Mesothelial cell of epicardium (in vitro differentiated cells): ENCODE data around the gene LMBRD2. TPM values are rescaled to one million over a fixed set of nuclear protein-coding genes. Genes with fewer than 3 reads are reported as not detected.

ENCODE experiments used
- DNase-seq, 2 experiments: peaks; one replicate each; pipeline ENCODE4 v3.0.0; 2021; ENCODE audit warnings: low spot score in 2 of 2; ENCODE audit not compliant: unreplicated experiment in 2 of 2
- H3K27ac Mint-ChIP-seq: 2 replicates; pipeline ENCODE4 v1.8.0; 2021; ENCODE audit warnings: mixed read lengths
- H3K27me3 Mint-ChIP-seq: 2 replicates; pipeline ENCODE4 v1.8.0; 2021; ENCODE audit warnings: low read depth, mixed read lengths
- H3K36me3 Mint-ChIP-seq: 2 replicates; pipeline ENCODE4 v1.8.0; 2021; ENCODE audit warnings: mixed read lengths
- H3K4me1 Mint-ChIP-seq: 2 replicates; pipeline ENCODE4 v1.8.0; 2021; ENCODE audit warnings: mixed read lengths
- H3K4me3 Mint-ChIP-seq: 2 replicates; pipeline ENCODE4 v1.8.0; 2021; ENCODE audit warnings: mild to moderate bottlenecking, moderate library complexity, mixed read lengths
- H3K9me3 Mint-ChIP-seq: 2 replicates; pipeline ENCODE4 v1.8.0; 2021; ENCODE audit warnings: mixed read lengths
- CTCF ChIP-seq: fragments of 200-600 bp; sonication (generic); IDR thresholded peaks from one replicate; pipeline ENCODE4 v1.5.0; 2021; ENCODE audit warnings: antibody characterized with exemption; ENCODE audit not compliant: unreplicated experiment
- total RNA-seq: library from RNA; stranded (reverse); gene quantifications from 3 replicates; pipeline ENCODE4 v1.2.1, GENCODE V29; 2021

The LMBRD2 gene
- total RNA-seq, 1 donor from 2014 or later, result 7.9 TPM

DNA sequence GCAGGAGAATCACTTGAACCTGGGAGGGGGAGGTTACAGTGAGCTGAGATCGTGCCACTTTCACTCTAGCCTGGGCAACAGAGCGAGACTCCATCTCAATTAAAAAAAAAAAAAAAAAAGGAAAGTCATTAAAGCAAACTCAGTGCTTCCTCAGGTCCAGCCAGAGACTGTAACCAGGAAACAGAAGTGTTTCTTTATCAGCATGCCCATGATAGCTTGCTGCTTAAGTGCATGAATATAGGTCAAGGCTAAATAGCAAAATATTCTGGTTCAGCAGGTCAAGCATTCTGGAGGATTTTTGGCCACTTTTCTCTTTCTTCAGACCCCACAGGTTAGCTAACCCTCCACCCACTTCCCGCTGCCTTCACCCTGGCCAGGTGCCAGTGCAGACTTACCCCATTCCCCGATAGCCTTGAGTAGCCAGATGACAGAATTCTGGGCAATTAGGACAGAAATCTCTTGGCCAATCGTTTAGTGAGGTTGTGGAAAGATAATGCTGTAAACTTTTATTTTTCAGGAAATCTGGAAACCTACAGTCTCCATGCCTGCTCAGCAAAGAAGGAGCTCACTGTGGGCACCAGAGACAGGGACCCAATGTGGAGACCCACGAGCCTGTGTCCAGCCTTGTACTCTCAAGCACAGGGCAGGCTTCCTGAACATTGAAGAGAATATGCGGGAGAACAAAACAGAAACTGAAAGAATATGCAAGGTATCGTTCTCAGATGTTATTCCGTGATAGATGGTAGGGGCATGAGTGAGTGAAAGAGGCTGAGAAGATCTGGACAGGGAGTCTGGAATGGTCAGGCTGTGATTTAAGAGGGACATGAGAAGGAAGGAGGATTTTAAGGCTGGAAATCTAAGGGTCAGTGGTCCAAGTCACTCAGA is 80.8 kb downstream of the LMBRD2 start:
- Mint-ChIP-seq H3K4me3 (no peak overlapping the region), H3K27me3 (peaks cover 51% of the 10 kb centered on the region), H3K9me3 (no peaks in the 10 kb centered on the region), H3K4me1 (peaks cover 6% of the 10 kb centered on the region), H3K27ac (no peak overlapping the region), H3K36me3 (no peaks in the 10 kb centered on the region)
- TF ChIP-seq CTCF, result no peak
- no peak for DNase-seq

GRCh38 chr5:36068751-36069281 is 82.9 kb downstream of the LMBRD2 start:
- Mint-ChIP-seq H3K27me3 (peaks cover 69% of the 10 kb centered on the region), H3K27ac (no peak overlapping the region), H3K4me1 (peaks cover 6% of the 10 kb centered on the region), H3K9me3 (no peaks in the 10 kb centered on the region), H3K4me3 (no peak overlapping the region), H3K36me3 (no peaks in the 10 kb centered on the region)
- no peak for DNase-seq
- TF ChIP-seq CTCF, result no peak

- no peaks in the 10 kb centered on the region for H3K36me3 Mint-ChIP-seq
- H3K27ac Mint-ChIP-seq, result no peak within 1 kb of the TSS
- no peaks in the 10 kb centered on the region for H3K9me3 Mint-ChIP-seq
- peaks cover 60% of the 10 kb centered on the region for H3K27me3 Mint-ChIP-seq
- H3K4me1 Mint-ChIP-seq, result peaks cover 6% of the 10 kb centered on the region
- TF ChIP-seq CTCF, result no peak
- DNase-seq, result no peak
- peak within 1 kb of the TSS; percentile 57 for H3K4me3 Mint-ChIP-seq
Measured at GRCh38 chr5:36066540-36067210, 85.0 kb downstream of the LMBRD2 start, which contains the start of gene UGT3A2. Gene UGT3A2 (minus strand): TSS chr5:36066882. CDS start chr5:36066789, 93 bp downstream.

DNA sequence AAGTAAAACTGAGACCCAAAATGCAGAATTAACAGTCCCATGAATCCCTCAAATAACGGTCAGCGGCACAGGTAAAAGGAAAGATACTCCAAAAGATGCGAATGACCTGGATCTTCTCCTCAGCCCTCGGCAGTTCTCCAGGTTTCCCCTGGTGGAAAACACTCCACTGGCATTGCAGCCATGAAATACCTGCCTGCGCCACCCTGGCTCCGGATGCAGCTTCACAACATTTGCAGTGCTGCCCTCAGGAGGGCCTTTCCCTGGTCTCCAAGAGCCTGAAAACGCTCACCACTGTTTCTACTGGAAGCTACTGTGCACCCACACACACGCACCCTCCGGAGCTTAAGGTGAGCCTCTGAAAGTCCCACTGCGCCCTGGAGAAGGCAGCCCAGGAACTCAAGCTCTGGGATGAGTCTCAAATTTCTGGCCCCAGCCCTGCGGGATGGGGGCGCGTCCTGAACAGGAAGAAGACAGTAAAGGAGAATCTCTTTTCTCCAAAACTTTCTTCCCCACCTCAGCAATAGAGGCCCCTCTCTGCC is 85.6 kb downstream of the LMBRD2 start:
- H3K36me3 Mint-ChIP-seq, result no peaks in the 10 kb centered on the region
- peak overlapping the region; percentile 57 for H3K4me3 Mint-ChIP-seq
- H3K27ac Mint-ChIP-seq, result no peak overlapping the region
- DNase-seq, result no peak
- peaks cover 54% of the 10 kb centered on the region for H3K27me3 Mint-ChIP-seq
- peaks cover 6% of the 10 kb centered on the region for H3K4me1 Mint-ChIP-seq
- H3K9me3 Mint-ChIP-seq, result no peaks in the 10 kb centered on the region
- TF ChIP-seq CTCF, result no peak

- no peak overlapping the region for H3K4me3 Mint-ChIP-seq
- TF ChIP-seq CTCF, result no peak
- H3K27ac Mint-ChIP-seq, result no peak overlapping the region
Measured at GRCh38 chr5:36060420-36060887, 91.2 kb downstream of the LMBRD2 start.

More at GRCh38 chr5:36060420-36060887, 91.2 kb downstream of the LMBRD2 start:
- peaks cover 24% of the 10 kb centered on the region for H3K4me1 Mint-ChIP-seq
- peaks cover 13% of the 10 kb centered on the region for H3K27me3 Mint-ChIP-seq
- no peaks in the 10 kb centered on the region for H3K9me3 Mint-ChIP-seq
- no peaks in the 10 kb centered on the region for H3K36me3 Mint-ChIP-seq
- no peak for DNase-seq
